HT-29 (cell line): Measurements from ENCODE around the gene EHD1. TPM values are rescaled to one million over a fixed set of nuclear protein-coding genes. Genes with fewer than 3 reads are reported as not detected.
A peak's percentile ranks its signal among the peaks of the same experiment; 100 is the strongest.

Experiments used
- DNase-seq: peaks from one replicate; pipeline ENCODE4 v3.0.0-alpha.2; 2015; ENCODE audit warnings: low spot score
- total RNA-seq: library from RNA; depleted of rRNA; stranded (reverse); fragments of >200 nt; shearing (Covaris generic); gene quantifications from 2 replicates; pipeline ENCODE4 v1.2.3, GENCODE V29; 2014

The EHD1 gene
- total RNA-seq, 1 experiment from 2014 or later, result 123 TPM

GRCh38 chr11:64891880-64892279 lies 13.5 kb upstream of the EHD1 start:
- DNase-seq, result no peak

GRCh38 chr11:64891215-64891848 lies 12.9 kb upstream of the EHD1 start:
- DNase-seq, result peak; percentile 93

- peak; percentile 33 for DNase-seq
Measured at GRCh38 chr11:64890522-64890939, 12.1 kb upstream of the EHD1 start.

GRCh38 chr11:64888729-64889511 lies 10.5 kb upstream of the EHD1 start:
- DNase-seq, result peak; percentile 86

GRCh38 chr11:64888406-64888728 lies 9.9 kb upstream of the EHD1 start:
- no peak for DNase-seq

GRCh38 chr11:64887757-64888405 lies 9.5 kb upstream of the EHD1 start:
- DNase-seq, result peak; percentile 87

GRCh38 chr11:64887234-64887756 lies 8.9 kb upstream of the EHD1 start:
- no peak for DNase-seq

GRCh38 chr11:64885367-64886286 lies 7.2 kb upstream of the EHD1 start:
- DNase-seq, result peak; percentile 45

GRCh38 chr11:64884019-64884418 lies 5.6 kb upstream of the EHD1 start:
- no peak for DNase-seq

- DNase-seq, result no peak
Measured at GRCh38 chr11:64883575-64883974, 5.2 kb upstream of the EHD1 start.

GRCh38 chr11:64882243-64882642 lies 3.8 kb upstream of the EHD1 start:
- DNase-seq, result no peak

- no peak for DNase-seq
Measured at GRCh38 chr11:64881476-64881875, 3.1 kb upstream of the EHD1 start.

- no peak for DNase-seq
Measured at GRCh38 chr11:64880240-64881001, 2.0 kb upstream of the EHD1 start.

GRCh38 chr11:64879244-64879900 lies 951 bp upstream of the EHD1 start:
- no peak for DNase-seq

GRCh38 chr11:64878223-64878493 lies 263 bp downstream of the EHD1 start:
- DNase-seq, result no peak

- peak; percentile 45 for DNase-seq
Measured at GRCh38 chr11:64877390-64878222, 815 bp downstream of the EHD1 start.

GRCh38 chr11:64876835-64877341 lies 1.5 kb downstream of the EHD1 start:
- peak; percentile 84 for DNase-seq

GRCh38 chr11:64876229-64876750 lies 2.1 kb downstream of the EHD1 start:
- DNase-seq, result no peak
